ENCODE measurements around the gene ARHGAP28.
"Not testable (repeated sequence)": the region's sequence is repeated elsewhere in the genome, so short reads cannot be mapped to it uniquely, and the experiment has no call there.

Gene ARHGAP28

GRCh38 chr18:6778459-6779247 lies 49.1 kb downstream of the ARHGAP28 start:
- no peak for DNase-seq

- peak; percentile 2 for DNase-seq
Observed at GRCh38 chr18:6781142-6781714, 51.7 kb downstream of the ARHGAP28 start.

- no peak for DNase-seq
Observed at GRCh38 chr18:6781796-6782195, 52.3 kb downstream of the ARHGAP28 start.

- DNase-seq, result no peak
Observed at GRCh38 chr18:6782861-6783260, 53.3 kb downstream of the ARHGAP28 start.

- DNase-seq, result no peak
Observed at GRCh38 chr18:6784046-6784445, 54.5 kb downstream of the ARHGAP28 start.

- no peak for DNase-seq
Observed at GRCh38 chr18:6785001-6785400, 55.5 kb downstream of the ARHGAP28 start.

- no peak for DNase-seq
Observed at GRCh38 chr18:6785411-6785810, 55.9 kb downstream of the ARHGAP28 start.

- no peak for DNase-seq
Observed at GRCh38 chr18:6792391-6792790, 62.9 kb downstream of the ARHGAP28 start.

GRCh38 chr18:6793455-6793854 lies 63.9 kb downstream of the ARHGAP28 start:
- no peak for DNase-seq

- no peak for DNase-seq
Observed at GRCh38 chr18:6793986-6794385, 64.5 kb downstream of the ARHGAP28 start.

- DNase-seq, result no peak
Observed at GRCh38 chr18:6795307-6795706, 65.8 kb downstream of the ARHGAP28 start.

- no peak for DNase-seq
Observed at GRCh38 chr18:6796511-6796910, 67.0 kb downstream of the ARHGAP28 start.

GRCh38 chr18:6797171-6797570 lies 67.7 kb downstream of the ARHGAP28 start:
- DNase-seq, result no peak

GRCh38 chr18:6798896-6799295 lies 69.4 kb downstream of the ARHGAP28 start:
- DNase-seq, result no peak

- not testable (repeated sequence) for DNase-seq
Observed at GRCh38 chr18:6800309-6800708, 70.8 kb downstream of the ARHGAP28 start.

- no peak for DNase-seq
Observed at GRCh38 chr18:6807515-6808257, 78.2 kb downstream of the ARHGAP28 start.

GRCh38 chr18:6810191-6810590 lies 80.7 kb downstream of the ARHGAP28 start:
- no peak for DNase-seq

- DNase-seq, result no peak
Observed at GRCh38 chr18:6811816-6812215, 82.3 kb downstream of the ARHGAP28 start.

- no peak for DNase-seq
Observed at GRCh38 chr18:6814882-6815425, 85.4 kb downstream of the ARHGAP28 start.

- DNase-seq, result no peak
Observed at GRCh38 chr18:6816154-6816553, 86.6 kb downstream of the ARHGAP28 start.

GRCh38 chr18:6819332-6819731 lies 89.8 kb downstream of the ARHGAP28 start:
- no peak for DNase-seq

- no peak for DNase-seq
Observed at GRCh38 chr18:6820314-6820713, 90.8 kb downstream of the ARHGAP28 start.

GRCh38 chr18:6821356-6821755 lies 91.8 kb downstream of the ARHGAP28 start:
- DNase-seq, result no peak

GRCh38 chr18:6827161-6827560 lies 97.6 kb downstream of the ARHGAP28 start:
- DNase-seq, result not testable (repeated sequence)
